Duodenal mucosa (tissue), 2 donors: ENCODE measurements around the gene PPFIA2.

Experiments used
- H3K27ac ChIP-seq: one replicate; pipeline ENCODE4 v1.7.0; 2013; ENCODE audit warnings: low read depth, low read length
- H3K27me3 ChIP-seq, 2 donors: one replicate each; pipeline ENCODE4 v1.7.0; 2013; ENCODE audit warnings: low read length in 2 of 2, control low read depth in 1 of 2; ENCODE audit not compliant: insufficient read depth in 2 of 2, control insufficient read depth in 1 of 2
- H3K36me3 ChIP-seq, 2 donors: one replicate each; pipeline ENCODE4 v1.7.0; 2013; ENCODE audit warnings: low read length in 2 of 2, control low read depth in 1 of 2; ENCODE audit not compliant: insufficient read depth in 2 of 2, control insufficient read depth in 1 of 2
- H3K4me1 ChIP-seq, 2 donors: one replicate each; pipeline ENCODE4 v1.7.0; 2013; ENCODE audit warnings: low read length in 2 of 2, control low read depth in 1 of 2; ENCODE audit not compliant: insufficient read depth in 2 of 2, control insufficient read depth in 1 of 2
- H3K4me3 ChIP-seq, 2 donors: one replicate each; pipeline ENCODE4 v1.7.0; 2013; ENCODE audit warnings: low read length in 2 of 2, low read depth in 1 of 2
- H3K9ac ChIP-seq, 2 donors: one replicate each; pipeline ENCODE4 v1.7.0; 2013; ENCODE audit warnings: low read length in 2 of 2, low read depth in 1 of 2
- H3K9me3 ChIP-seq, 2 donors: one replicate each; pipeline ENCODE4 v1.7.0; 2013; ENCODE audit warnings: low read length in 2 of 2, control low read depth in 1 of 2; ENCODE audit not compliant: control insufficient read depth in 1 of 2

The PPFIA2 gene

DNA sequence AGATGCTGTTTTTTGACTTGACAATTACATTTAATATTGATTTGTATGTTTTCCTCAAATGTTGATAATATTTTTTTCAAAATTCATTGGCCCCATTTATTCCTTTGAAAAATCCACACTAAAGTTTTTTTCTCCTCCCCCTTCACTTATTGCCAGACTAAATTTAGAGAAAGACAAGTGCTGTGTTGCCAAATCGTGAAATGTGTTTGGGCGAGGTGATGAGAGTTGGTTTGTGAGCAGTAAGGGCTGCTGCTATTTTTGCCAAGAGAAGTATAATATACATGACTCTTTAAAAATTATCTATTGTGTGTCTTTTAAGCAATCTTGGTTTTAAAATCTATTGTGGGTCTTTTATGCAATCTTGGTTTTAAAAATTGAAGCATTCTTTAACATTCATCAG is 188.9 kb downstream of the PPFIA2 start:
- no peak overlapping the region for H3K27ac ChIP-seq
- H3K27me3 ChIP-seq, result no peaks in the 10 kb centered on the region
- no peaks in the 10 kb centered on the region for H3K36me3 ChIP-seq
- no peaks in the 10 kb centered on the region for H3K4me1 ChIP-seq
- H3K9me3 ChIP-seq, result no peaks in the 10 kb centered on the region
- no peak overlapping the region for H3K9ac ChIP-seq
- no peak overlapping the region for H3K4me3 ChIP-seq

- H3K9me3 ChIP-seq, result no peaks in the 10 kb centered on the region
- no peaks in the 10 kb centered on the region for H3K36me3 ChIP-seq
- no peaks in the 10 kb centered on the region for H3K27me3 ChIP-seq
- no peak overlapping the region for H3K4me3 ChIP-seq
- H3K27ac ChIP-seq, result no peak overlapping the region
- H3K9ac ChIP-seq, result no peak overlapping the region
- no peaks in the 10 kb centered on the region for H3K4me1 ChIP-seq
Measured at GRCh38 chr12:81564237-81564636, 194.9 kb downstream of the PPFIA2 start.

GRCh38 chr12:81558031-81558430 is 201.1 kb downstream of the PPFIA2 start:
- Histone ChIP-seq H3K27me3 (no peaks in the 10 kb centered on the region), H3K27ac (no peak overlapping the region), H3K36me3 (no peaks in the 10 kb centered on the region), H3K4me3 (no peak overlapping the region), H3K4me1 (no peaks in the 10 kb centered on the region), H3K9ac (no peak overlapping the region), H3K9me3 (no peaks in the 10 kb centered on the region)

GRCh38 chr12:81546811-81547210 is 212.3 kb downstream of the PPFIA2 start:
- no peak overlapping the region for H3K27ac ChIP-seq
- no peaks in the 10 kb centered on the region for H3K36me3 ChIP-seq
- H3K27me3 ChIP-seq, result no peaks in the 10 kb centered on the region
- no peak overlapping the region for H3K4me3 ChIP-seq
- no peak overlapping the region for H3K9ac ChIP-seq
- no peaks in the 10 kb centered on the region for H3K9me3 ChIP-seq
- no peaks in the 10 kb centered on the region for H3K4me1 ChIP-seq

GRCh38 chr12:81543621-81544139 is 215.5 kb downstream of the PPFIA2 start:
- H3K27me3 ChIP-seq, result no peaks in the 10 kb centered on the region
- H3K27ac ChIP-seq, result no peak overlapping the region
- no peak overlapping the region for H3K4me3 ChIP-seq
- no peaks in the 10 kb centered on the region for H3K4me1 ChIP-seq
- no peak overlapping the region for H3K9ac ChIP-seq
- no peaks in the 10 kb centered on the region for H3K9me3 ChIP-seq
- no peaks in the 10 kb centered on the region for H3K36me3 ChIP-seq

DNA sequence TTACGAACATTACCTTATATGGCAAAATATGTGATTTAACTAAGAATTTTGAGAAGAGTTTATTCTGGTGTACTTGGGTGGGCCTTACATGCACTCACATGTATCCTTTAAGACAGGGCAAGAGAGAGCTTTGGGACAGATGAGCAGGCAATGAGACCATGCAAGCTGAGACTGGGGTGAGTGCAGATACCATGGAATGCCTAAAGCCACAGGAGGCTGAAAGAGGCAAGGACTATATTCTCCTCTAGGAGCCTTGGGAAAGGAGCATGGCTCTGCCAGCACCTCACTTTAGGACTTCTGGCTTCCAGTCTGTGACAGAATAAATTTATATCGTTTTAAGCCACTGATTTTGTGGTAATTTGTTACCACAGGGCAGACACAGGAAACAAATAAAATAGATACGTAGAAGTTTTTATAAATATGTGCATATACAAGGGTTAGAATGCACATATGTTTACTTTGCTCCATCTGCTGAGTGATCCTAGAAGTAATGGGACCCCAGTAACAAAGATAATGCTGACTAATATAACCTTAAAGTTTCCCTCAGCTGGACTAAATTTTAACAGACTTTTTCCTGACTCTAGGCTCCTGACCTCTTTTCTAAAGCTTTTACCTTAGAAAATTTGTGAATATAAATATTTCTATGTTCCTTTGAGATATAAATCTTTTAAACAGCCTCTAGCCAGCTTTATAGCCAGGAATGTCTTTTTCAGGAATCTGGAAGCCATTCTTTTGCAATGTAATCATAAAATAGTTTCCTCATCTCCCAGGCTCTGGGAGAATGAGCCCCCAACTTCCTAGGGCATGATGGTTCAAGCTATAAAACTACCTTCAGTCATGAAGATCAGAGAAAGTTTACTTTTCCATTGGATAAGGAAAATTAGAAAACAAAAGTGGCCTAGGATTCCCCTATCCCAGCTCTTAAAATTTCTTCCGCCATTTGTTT is 216.8 kb downstream of the PPFIA2 start:
- no peak overlapping the region for H3K27ac ChIP-seq
- H3K4me3 ChIP-seq, result no peak overlapping the region
- no peaks in the 10 kb centered on the region for H3K36me3 ChIP-seq
- H3K4me1 ChIP-seq, result no peaks in the 10 kb centered on the region
- no peaks in the 10 kb centered on the region for H3K27me3 ChIP-seq
- no peak overlapping the region for H3K9ac ChIP-seq
- H3K9me3 ChIP-seq, result no peaks in the 10 kb centered on the region

GRCh38 chr12:81541121-81541520 is 218.0 kb downstream of the PPFIA2 start:
- no peak overlapping the region for H3K9ac ChIP-seq
- H3K27me3 ChIP-seq, result no peaks in the 10 kb centered on the region
- no peaks in the 10 kb centered on the region for H3K4me1 ChIP-seq
- H3K27ac ChIP-seq, result no peak overlapping the region
- H3K9me3 ChIP-seq, result no peaks in the 10 kb centered on the region
- H3K4me3 ChIP-seq, result no peak overlapping the region
- H3K36me3 ChIP-seq, result no peaks in the 10 kb centered on the region

- H3K4me3 ChIP-seq, result no peak overlapping the region
- no peaks in the 10 kb centered on the region for H3K4me1 ChIP-seq
- H3K9me3 ChIP-seq, result no peaks in the 10 kb centered on the region
- H3K27ac ChIP-seq, result no peak overlapping the region
- no peaks in the 10 kb centered on the region for H3K36me3 ChIP-seq
- no peak overlapping the region for H3K9ac ChIP-seq
- H3K27me3 ChIP-seq, result no peaks in the 10 kb centered on the region
Measured at GRCh38 chr12:81539279-81539678, 219.9 kb downstream of the PPFIA2 start.

GRCh38 chr12:81533054-81533453 is 226.1 kb downstream of the PPFIA2 start:
- Histone ChIP-seq H3K36me3 (no peaks in the 10 kb centered on the region), H3K4me1 (no peaks in the 10 kb centered on the region), H3K9ac (no peak overlapping the region), H3K4me3 (no peak overlapping the region), H3K27me3 (no peaks in the 10 kb centered on the region), H3K9me3 (no peaks in the 10 kb centered on the region), H3K27ac (no peak overlapping the region)

DNA sequence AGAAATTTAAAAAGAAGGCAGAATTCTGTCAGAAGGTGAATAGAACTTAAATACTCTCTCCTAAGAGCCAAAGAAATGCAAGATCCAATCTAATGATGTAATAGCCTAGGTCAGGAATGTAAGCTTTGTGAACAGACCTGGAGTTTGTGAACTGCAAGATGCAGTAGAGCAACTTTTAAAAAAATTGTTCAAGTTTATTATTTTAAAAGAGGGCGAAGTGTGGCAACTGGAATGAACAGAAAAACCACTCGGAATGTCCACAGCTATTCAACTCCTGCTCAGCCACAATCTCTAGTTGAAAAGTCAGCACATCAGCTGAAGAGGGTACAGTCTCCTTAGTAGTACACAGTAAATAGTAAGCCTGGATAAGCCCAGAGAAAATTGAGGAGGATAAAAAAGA is 228.8 kb downstream of the PPFIA2 start:
- H3K36me3 ChIP-seq, result no peaks in the 10 kb centered on the region
- no peaks in the 10 kb centered on the region for H3K4me1 ChIP-seq
- no peaks in the 10 kb centered on the region for H3K27me3 ChIP-seq
- H3K9ac ChIP-seq, result no peak overlapping the region
- H3K9me3 ChIP-seq, result no peaks in the 10 kb centered on the region
- H3K4me3 ChIP-seq, result no peak overlapping the region
- H3K27ac ChIP-seq, result no peak overlapping the region
